Fibroblast of mammary gland (primary cell): ENCODE measurements around the gene FRMD1.

Experiments
- DNase-seq: peaks from one replicate; pipeline ENCODE4 v3.0.0-alpha.2; 2010; ENCODE audit warnings: low read depth
- H3K4me3 ChIP-seq: 2 replicates; pipeline ENCODE4 v1.5.1; 2011; ENCODE audit warnings: low read depth, mild to moderate bottlenecking, low read length, moderate library complexity; ENCODE audit not compliant: control insufficient read depth
- TF ChIP-seq, protein P1 (sequence below): conservative IDR thresholded peaks from 2 replicates; pipeline ENCODE4 v1.5.1; 2011; ENCODE audit warnings: low read depth, low read length, inconsistent platforms; ENCODE audit not compliant: control insufficient read depth, insufficient read depth

The FRMD1 gene

DNA sequence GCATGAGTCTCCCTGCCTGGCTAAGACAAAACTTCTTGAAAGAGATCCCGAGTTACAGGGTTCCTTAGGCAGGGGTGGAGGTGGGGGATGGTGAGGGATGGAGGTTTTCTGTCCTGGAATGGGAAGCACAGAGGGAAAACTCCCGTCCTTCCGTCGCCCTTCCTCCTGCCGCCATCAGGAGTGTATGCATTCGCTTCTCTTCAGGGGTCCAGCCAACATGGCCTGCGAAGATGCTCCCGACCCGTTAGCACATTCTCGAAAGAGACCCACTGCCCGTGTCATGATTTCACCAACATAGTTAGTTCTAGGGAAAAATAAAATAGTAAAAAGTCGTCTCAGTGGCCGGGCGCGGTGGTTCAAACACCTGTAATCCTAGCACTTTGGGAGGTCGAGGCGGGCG lies 44.5 kb downstream of the FRMD1 start:
- DNase-seq = no peak
- no peak overlapping the region for H3K4me3 ChIP-seq
- TF ChIP-seq, protein P1, sequence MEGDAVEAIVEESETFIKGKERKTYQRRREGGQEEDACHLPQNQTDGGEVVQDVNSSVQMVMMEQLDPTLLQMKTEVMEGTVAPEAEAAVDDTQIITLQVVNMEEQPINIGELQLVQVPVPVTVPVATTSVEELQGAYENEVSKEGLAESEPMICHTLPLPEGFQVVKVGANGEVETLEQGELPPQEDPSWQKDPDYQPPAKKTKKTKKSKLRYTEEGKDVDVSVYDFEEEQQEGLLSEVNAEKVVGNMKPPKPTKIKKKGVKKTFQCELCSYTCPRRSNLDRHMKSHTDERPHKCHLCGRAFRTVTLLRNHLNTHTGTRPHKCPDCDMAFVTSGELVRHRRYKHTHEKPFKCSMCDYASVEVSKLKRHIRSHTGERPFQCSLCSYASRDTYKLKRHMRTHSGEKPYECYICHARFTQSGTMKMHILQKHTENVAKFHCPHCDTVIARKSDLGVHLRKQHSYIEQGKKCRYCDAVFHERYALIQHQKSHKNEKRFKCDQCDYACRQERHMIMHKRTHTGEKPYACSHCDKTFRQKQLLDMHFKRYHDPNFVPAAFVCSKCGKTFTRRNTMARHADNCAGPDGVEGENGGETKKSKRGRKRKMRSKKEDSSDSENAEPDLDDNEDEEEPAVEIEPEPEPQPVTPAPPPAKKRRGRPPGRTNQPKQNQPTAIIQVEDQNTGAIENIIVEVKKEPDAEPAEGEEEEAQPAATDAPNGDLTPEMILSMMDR = no peak

DNA sequence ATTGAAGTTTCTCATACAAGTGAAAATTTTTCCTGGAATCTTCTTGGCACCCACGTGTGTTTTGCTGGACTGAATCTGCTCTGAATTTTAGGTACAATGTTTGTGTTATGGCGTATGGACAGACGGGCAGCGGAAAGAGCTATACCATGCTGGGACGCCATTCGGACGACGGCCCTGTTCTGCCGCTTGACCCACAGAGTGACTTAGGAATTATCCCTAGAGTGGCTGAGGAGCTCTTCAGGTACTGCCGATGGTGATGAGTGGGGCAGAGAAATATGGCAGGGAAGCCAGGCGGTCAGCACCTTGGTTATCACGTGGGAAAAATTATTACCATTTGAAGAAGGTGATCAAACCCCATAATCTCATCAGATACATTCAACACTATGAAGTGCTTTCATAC lies 45.2 kb downstream of the FRMD1 start:
- TF ChIP-seq, protein P1 = no peak
- H3K4me3 ChIP-seq = no peak overlapping the region
- no peak for DNase-seq

DNA sequence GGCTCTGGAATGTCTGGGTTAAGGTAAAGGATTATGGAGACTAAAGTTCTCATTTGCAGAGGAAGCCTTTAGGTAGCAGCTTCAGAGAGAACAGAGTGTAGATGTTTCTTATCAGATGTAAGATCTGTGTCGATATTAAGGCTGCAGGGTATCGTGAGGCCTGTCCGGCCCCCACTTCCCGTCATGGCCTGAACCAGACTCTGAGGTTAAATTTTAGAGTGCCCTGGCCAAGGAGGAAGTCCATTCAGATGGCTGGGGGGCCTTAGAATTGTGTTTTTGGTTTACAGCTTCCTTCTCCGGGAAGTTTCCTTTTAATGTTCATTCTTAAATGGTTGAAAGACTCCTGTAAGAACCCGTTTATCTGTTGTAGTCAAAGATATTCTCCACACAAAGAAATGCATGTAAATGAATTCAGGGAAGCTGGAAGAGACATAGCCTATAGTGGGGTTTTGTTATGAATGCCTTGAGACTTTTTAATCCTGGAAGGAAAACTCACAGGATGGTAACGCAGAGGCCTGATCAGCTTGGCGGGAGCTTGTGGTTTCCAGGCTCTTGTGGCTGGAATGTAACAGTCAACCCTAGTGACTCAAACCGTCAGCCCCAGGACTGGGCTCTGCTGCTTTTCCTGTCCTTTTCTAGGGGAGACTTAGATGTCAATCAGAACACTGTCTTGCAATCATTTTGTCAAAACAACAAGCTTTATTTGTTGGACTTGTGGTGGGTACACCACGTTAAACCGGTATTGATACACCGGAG lies 46.8 kb downstream of the FRMD1 start:
- no peak overlapping the region for H3K4me3 ChIP-seq
- peak; percentile 86 for DNase-seq
- TF ChIP-seq, protein P1 = peak; percentile 62

DNA sequence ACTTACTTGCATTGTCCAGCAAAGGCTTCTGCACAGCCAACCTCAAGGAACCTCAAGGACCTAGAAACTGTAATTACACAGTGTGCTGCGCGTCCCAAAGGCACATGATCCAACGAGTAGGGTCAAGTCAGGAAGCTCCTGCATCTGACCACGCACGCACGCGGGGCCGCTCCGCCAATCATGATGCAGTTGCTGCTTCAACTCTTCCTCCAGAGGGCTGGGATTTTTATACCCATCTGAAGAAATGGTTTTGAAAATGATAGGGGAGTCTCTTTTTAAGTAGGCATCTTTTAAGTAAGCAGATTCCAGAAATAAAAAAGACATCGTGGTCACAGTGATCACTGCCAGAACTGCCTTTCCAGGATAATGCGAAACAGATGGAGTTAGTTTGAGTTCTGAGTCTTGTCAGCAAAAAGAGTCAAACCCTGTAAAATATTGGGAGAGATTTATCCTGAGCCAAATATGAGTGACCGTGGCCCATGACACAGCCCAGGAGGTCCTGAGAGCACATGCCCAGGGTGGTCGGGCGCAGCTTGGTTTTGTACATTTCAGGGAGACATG lies 47.5 kb downstream of the FRMD1 start:
- H3K4me3 ChIP-seq = no peak overlapping the region
- peak; percentile 85 for DNase-seq
- TF ChIP-seq, protein P1 = no peak

DNA sequence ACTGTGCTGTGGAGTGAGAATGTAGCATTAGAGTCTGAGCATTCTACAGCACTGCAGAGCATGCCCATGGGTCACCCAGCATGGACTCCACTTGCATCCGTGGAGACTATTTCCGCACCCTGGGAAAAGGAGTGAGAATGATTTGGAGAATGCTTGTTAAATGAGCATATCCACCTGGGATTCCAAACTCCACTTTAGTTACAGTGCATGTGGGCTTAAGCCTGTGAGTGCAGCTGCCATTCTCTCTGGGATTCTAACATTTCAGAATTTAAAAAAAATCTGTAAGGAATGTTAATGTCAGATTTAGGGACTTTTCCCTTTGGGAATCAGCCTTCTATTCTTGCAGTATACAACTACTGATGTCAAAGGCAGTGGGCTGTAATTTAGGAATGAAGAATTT lies 48.1 kb downstream of the FRMD1 start:
- no peak for DNase-seq
- H3K4me3 ChIP-seq = no peak overlapping the region
- TF ChIP-seq, protein P1 = no peak

DNA sequence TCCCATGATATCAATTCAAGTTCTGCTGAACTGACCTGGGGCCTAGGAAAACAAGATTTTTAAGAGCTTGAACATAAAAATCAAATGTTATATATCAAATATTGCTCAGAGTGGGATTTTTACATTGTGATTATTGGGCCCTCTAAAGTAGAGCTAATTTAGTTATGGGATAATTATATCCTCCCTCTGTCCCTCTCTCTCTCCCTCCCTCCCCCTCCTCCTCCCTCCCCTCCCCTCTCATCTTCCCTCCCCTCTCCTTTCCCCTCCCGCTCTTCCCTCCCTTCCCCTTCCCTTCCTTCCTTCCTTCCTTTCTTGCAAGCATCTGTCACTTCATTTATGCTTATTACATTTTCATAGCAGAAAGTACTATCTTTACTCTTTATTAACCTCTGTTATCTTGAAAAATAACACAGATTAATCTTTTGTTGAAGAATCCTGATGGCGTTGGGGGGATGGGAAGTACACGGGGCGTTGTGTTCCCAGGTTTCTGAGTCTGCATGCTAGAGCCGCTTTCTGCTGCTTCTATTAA lies 48.7 kb downstream of the FRMD1 start:
- TF ChIP-seq, protein P1 = no peak
- no peak for DNase-seq

More for the DNA sequence above, 48.7 kb downstream of the FRMD1 start:
- no peak overlapping the region for H3K4me3 ChIP-seq
